Stimulated activated CD8-positive, alpha-beta memory T cell treated with anti-CD3 and anti-CD28 coated beads, Interleukin-12 subunit alpha, Interleukin-12 subunit beta, amount 100 ng/mL, for 1 hour (primary cell): ENCODE results near the gene EPS8.
"Not testable (repeated sequence)": the region's sequence is repeated elsewhere in the genome, so short reads cannot be mapped to it uniquely, and the experiment has no call there.

Source experiments
- DNase-seq: peaks from one replicate; pipeline ENCODE4 v3.0.0-alpha.2; 2020; ENCODE audit warnings: low read depth

Gene EPS8

GRCh38 chr12:15756822-15757221 lies 32.4 kb downstream of the EPS8 start:
- DNase-seq: no peak

- DNase-seq: no peak
Measured at GRCh38 chr12:15754233-15754632, 35.0 kb downstream of the EPS8 start.

GRCh38 chr12:15752785-15753184 lies 36.4 kb downstream of the EPS8 start:
- no peak for DNase-seq

GRCh38 chr12:15751741-15752140 lies 37.4 kb downstream of the EPS8 start:
- no peak for DNase-seq

GRCh38 chr12:15749937-15750336 lies 39.3 kb downstream of the EPS8 start:
- no peak for DNase-seq

GRCh38 chr12:15741870-15742269 lies 47.3 kb downstream of the EPS8 start:
- DNase-seq: not testable (repeated sequence)

GRCh38 chr12:15741082-15741481 lies 48.1 kb downstream of the EPS8 start:
- DNase-seq: no peak

- DNase-seq: not testable (repeated sequence)
Measured at GRCh38 chr12:15740389-15740788, 48.8 kb downstream of the EPS8 start.

- no peak for DNase-seq
Measured at GRCh38 chr12:15738438-15739015, 50.7 kb downstream of the EPS8 start.

- no peak for DNase-seq
Measured at GRCh38 chr12:15735837-15736615, 53.2 kb downstream of the EPS8 start.

- DNase-seq: no peak
Measured at GRCh38 chr12:15733136-15733535, 56.1 kb downstream of the EPS8 start.

- no peak for DNase-seq
Measured at GRCh38 chr12:15732341-15733061, 56.7 kb downstream of the EPS8 start.

GRCh38 chr12:15731940-15732339 lies 57.2 kb downstream of the EPS8 start:
- DNase-seq: no peak

GRCh38 chr12:15729097-15729496 lies 60.1 kb downstream of the EPS8 start:
- DNase-seq: no peak

GRCh38 chr12:15728118-15728598 lies 61.0 kb downstream of the EPS8 start:
- no peak for DNase-seq

GRCh38 chr12:15726878-15727150 lies 62.4 kb downstream of the EPS8 start:
- DNase-seq: no peak

GRCh38 chr12:15726027-15726877 lies 62.9 kb downstream of the EPS8 start:
- DNase-seq: no peak

GRCh38 chr12:15722951-15723350 lies 66.2 kb downstream of the EPS8 start:
- no peak for DNase-seq

GRCh38 chr12:15721316-15722115 lies 67.7 kb downstream of the EPS8 start:
- DNase-seq: no peak

- no peak for DNase-seq
Measured at GRCh38 chr12:15720295-15720694, 68.9 kb downstream of the EPS8 start.

- no peak for DNase-seq
Measured at GRCh38 chr12:15719230-15719629, 70.0 kb downstream of the EPS8 start.
